ENCODE results near the gene PLPP3.

The PLPP3 gene

DNA sequence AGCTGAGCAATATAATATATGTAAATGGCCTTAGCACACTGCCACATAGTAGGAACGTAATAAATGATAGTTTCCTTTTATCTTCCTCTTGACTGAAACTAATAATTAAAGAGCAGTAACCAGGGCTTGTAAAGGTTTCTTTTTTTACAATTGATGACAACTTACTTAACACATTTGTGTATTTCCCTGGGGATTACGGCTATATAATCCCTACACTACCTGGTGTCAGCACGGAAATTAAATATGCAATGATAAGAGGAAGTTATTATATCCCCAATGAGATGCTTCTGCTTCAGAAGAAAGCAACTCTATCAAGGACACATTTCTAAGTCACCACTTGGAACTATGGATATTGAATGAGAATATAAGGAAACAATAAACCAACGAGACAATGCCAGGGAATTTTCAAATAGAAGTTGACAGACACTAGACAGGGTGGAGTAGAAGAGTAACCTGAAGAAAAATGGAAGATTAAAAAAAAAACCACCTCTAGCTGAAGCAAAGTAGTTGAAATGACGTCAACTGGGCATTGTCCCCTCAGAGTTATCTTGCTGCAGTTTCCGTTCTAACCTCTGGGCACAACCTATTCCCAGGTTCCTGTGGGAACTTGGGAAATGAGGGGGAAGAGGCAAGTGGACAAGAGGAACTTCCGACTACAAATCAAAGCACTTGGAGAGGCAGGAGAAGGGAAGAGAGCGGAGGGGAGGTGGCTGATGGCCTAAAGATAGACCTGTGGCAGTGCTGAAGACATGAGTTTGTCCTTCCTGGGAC is 66.5 kb downstream of the PLPP3 start (continued):
- TF ChIP-seq, protein P1, sequence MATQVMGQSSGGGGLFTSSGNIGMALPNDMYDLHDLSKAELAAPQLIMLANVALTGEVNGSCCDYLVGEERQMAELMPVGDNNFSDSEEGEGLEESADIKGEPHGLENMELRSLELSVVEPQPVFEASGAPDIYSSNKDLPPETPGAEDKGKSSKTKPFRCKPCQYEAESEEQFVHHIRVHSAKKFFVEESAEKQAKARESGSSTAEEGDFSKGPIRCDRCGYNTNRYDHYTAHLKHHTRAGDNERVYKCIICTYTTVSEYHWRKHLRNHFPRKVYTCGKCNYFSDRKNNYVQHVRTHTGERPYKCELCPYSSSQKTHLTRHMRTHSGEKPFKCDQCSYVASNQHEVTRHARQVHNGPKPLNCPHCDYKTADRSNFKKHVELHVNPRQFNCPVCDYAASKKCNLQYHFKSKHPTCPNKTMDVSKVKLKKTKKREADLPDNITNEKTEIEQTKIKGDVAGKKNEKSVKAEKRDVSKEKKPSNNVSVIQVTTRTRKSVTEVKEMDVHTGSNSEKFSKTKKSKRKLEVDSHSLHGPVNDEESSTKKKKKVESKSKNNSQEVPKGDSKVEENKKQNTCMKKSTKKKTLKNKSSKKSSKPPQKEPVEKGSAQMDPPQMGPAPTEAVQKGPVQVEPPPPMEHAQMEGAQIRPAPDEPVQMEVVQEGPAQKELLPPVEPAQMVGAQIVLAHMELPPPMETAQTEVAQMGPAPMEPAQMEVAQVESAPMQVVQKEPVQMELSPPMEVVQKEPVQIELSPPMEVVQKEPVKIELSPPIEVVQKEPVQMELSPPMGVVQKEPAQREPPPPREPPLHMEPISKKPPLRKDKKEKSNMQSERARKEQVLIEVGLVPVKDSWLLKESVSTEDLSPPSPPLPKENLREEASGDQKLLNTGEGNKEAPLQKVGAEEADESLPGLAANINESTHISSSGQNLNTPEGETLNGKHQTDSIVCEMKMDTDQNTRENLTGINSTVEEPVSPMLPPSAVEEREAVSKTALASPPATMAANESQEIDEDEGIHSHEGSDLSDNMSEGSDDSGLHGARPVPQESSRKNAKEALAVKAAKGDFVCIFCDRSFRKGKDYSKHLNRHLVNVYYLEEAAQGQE (tag by site-specific recombination; IDR thresholded peaks at IDR 0.05), result no peak

DNA sequence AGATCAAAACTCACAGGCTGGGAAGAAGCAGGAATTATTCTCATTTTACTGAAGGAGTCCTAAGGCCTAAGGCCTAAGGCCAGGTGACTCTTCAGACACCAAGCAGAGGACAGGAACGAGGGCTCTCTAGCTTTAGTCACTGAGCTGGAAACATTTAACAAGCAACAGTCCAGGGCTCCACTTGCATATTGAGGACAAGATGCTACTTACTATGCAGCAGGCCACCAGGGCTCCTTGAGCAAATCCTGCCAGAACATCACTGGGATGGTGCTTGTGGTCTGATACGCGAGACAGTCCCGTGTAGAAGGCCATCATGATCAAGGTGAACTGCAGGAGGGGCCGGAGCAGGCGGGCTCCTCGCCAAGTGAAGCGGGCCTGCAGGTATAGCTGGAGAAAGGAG is 67.6 kb downstream of the PLPP3 start:
- no peak overlapping the region for H3K4me3 ChIP-seq (ENCODE audit: low read depth, low read length)
- peaks cover 0 to 47% of the 10 kb centered on the region in 2 experiments; a peak in 1 of 3 replicates for H3K36me3 ChIP-seq (ENCODE audit: control insufficient read depth in 2 of 2, insufficient read depth in 1 of 2, low read length in 2 of 2)
- no peaks in the 10 kb centered on the region for H3K9me3 ChIP-seq (ENCODE audit: control insufficient read depth, insufficient read depth, low read depth, low read length)
- ChIA-PET CTCF (no interaction called here), POLR2A (no interaction called here)
- TF ChIP-seq, protein P2, sequence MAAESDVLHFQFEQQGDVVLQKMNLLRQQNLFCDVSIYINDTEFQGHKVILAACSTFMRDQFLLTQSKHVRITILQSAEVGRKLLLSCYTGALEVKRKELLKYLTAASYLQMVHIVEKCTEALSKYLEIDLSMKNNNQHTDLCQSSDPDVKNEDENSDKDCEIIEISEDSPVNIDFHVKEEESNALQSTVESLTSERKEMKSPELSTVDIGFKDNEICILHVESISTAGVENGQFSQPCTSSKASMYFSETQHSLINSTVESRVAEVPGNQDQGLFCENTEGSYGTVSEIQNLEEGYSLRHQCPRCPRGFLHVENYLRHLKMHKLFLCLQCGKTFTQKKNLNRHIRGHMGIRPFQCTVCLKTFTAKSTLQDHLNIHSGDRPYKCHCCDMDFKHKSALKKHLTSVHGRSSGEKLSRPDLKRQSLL (tag by site-specific recombination; IDR thresholded peaks at IDR 0.05), result no peak
- TF ChIP-seq ZNF473 (tag by site-specific recombination; IDR thresholded peaks at IDR 0.05) (no peak), ZNF366 (tag by site-specific recombination; conservative IDR thresholded peaks at IDR 0.05) (no peak), ZNF530 (tag by site-specific recombination; IDR thresholded peaks at IDR 0.05; ENCODE audit: low read depth) (no peak), ZBTB1 (tag by site-specific recombination; IDR thresholded peaks at IDR 0.05) (no peak), SP2 (tag by site-specific recombination; IDR thresholded peaks at IDR 0.05) (no peak)
- no peaks in the 10 kb centered on the region for H3K4me1 ChIP-seq (ENCODE audit: control insufficient read depth, insufficient read depth, low read length)
- H3K27ac ChIP-seq (ENCODE audit: extremely low read depth, low read depth, low read length), result no peak overlapping the region

DNA sequence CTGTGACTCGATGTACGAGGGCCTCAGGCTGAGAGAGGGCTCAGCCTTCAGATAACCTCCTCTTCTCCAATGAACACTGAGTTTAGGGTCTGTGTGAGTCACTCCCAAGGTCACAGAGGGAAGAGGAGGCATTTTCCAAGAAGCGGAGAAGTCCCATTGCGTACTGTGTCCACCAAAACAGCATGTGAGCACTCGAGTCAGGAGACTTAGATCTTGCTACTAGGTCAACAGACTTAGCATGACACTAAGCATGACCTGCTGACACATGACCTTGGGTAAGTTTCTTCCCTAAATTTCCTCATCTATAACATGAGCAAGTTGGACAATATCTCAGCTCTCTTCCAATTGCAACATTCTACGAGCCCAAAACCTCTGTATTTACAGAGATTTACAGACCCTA is 68.0 kb downstream of the PLPP3 start:
- Histone ChIP-seq H3K9me3 (ENCODE audit: control insufficient read depth, insufficient read depth, low read depth, low read length) (no peaks in the 10 kb centered on the region), H3K4me3 (ENCODE audit: low read depth, low read length) (no peak overlapping the region), H3K4me1 (ENCODE audit: control insufficient read depth, insufficient read depth, low read length) (no peaks in the 10 kb centered on the region), H3K36me3 (ENCODE audit: control insufficient read depth in 2 of 2, insufficient read depth in 1 of 2, low read length in 2 of 2) (peaks cover 0 to 51% of the 10 kb centered on the region in 2 experiments; a peak in 1 of 3 replicates), H3K27ac (ENCODE audit: extremely low read depth, low read depth, low read length) (no peak overlapping the region)
- CTCF ChIA-PET, result no interaction called here
- POLR2A ChIA-PET, result no interaction called here
- TF ChIP-seq MYNN (tag by site-specific recombination; IDR thresholded peaks at IDR 0.05; ENCODE audit: borderline replicate concordance) (no peak), IKZF3 (tag by site-specific recombination; IDR thresholded peaks at IDR 0.05) (no peak), ZNF664 (tag by site-specific recombination; IDR thresholded peaks at IDR 0.05) (no peak), GLI4 (tag by site-specific recombination; IDR thresholded peaks at IDR 0.05) (no peak), SALL2 (tag by site-specific recombination; IDR thresholded peaks at IDR 0.05; ENCODE audit: borderline replicate concordance) (no peak), ZNF146 (tag by site-specific recombination; IDR thresholded peaks at IDR 0.05) (no peak), ZBTB1 (tag by site-specific recombination; IDR thresholded peaks at IDR 0.05) (no peak), ZNF621 (tag by site-specific recombination; IDR thresholded peaks at IDR 0.05) (no peak), ZNF121 (tag by site-specific recombination; IDR thresholded peaks at IDR 0.05) (no peak)
- TF ChIP-seq, protein P3, sequence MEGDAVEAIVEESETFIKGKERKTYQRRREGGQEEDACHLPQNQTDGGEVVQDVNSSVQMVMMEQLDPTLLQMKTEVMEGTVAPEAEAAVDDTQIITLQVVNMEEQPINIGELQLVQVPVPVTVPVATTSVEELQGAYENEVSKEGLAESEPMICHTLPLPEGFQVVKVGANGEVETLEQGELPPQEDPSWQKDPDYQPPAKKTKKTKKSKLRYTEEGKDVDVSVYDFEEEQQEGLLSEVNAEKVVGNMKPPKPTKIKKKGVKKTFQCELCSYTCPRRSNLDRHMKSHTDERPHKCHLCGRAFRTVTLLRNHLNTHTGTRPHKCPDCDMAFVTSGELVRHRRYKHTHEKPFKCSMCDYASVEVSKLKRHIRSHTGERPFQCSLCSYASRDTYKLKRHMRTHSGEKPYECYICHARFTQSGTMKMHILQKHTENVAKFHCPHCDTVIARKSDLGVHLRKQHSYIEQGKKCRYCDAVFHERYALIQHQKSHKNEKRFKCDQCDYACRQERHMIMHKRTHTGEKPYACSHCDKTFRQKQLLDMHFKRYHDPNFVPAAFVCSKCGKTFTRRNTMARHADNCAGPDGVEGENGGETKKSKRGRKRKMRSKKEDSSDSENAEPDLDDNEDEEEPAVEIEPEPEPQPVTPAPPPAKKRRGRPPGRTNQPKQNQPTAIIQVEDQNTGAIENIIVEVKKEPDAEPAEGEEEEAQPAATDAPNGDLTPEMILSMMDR (tag by site-specific recombination; IDR thresholded peaks at IDR 0.05), result no peak
- TF ChIP-seq, protein P4, sequence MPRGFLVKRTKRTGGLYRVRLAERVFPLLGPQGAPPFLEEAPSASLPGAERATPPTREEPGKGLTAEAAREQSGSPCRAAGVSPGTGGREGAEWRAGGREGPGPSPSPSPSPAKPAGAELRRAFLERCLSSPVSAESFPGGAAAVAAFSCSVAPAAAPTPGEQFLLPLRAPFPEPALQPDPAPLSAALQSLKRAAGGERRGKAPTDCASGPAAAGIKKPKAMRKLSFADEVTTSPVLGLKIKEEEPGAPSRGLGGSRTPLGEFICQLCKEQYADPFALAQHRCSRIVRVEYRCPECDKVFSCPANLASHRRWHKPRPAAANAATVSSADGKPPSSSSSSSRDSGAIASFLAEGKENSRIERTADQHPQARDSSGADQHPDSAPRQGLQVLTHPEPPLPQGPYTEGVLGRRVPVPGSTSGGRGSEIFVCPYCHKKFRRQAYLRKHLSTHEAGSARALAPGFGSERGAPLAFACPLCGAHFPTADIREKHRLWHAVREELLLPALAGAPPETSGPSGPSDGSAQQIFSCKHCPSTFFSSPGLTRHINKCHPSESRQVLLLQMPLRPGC (tag by site-specific recombination; IDR thresholded peaks at IDR 0.05), result no peak
- TF ChIP-seq, protein P5, sequence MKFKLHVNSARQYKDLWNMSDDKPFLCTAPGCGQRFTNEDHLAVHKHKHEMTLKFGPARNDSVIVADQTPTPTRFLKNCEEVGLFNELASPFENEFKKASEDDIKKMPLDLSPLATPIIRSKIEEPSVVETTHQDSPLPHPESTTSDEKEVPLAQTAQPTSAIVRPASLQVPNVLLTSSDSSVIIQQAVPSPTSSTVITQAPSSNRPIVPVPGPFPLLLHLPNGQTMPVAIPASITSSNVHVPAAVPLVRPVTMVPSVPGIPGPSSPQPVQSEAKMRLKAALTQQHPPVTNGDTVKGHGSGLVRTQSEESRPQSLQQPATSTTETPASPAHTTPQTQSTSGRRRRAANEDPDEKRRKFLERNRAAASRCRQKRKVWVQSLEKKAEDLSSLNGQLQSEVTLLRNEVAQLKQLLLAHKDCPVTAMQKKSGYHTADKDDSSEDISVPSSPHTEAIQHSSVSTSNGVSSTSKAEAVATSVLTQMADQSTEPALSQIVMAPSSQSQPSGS (tag by site-specific recombination; IDR thresholded peaks at IDR 0.05; ENCODE audit: low read depth), result no peak
- TF ChIP-seq, protein P6, sequence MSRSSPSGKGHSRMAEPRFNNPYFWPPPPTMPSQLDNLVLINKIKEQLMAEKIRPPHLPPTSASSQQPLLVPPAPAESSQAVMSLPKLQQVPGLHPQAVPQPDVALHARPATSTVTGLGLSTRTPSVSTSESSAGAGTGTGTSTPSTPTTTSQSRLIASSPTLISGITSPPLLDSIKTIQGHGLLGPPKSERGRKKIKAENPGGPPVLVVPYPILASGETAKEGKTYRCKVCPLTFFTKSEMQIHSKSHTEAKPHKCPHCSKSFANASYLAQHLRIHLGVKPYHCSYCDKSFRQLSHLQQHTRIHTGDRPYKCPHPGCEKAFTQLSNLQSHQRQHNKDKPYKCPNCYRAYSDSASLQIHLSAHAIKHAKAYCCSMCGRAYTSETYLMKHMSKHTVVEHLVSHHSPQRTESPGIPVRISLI (tag by site-specific recombination; IDR thresholded peaks at IDR 0.05), result no peak
- TF ChIP-seq, protein P7, sequence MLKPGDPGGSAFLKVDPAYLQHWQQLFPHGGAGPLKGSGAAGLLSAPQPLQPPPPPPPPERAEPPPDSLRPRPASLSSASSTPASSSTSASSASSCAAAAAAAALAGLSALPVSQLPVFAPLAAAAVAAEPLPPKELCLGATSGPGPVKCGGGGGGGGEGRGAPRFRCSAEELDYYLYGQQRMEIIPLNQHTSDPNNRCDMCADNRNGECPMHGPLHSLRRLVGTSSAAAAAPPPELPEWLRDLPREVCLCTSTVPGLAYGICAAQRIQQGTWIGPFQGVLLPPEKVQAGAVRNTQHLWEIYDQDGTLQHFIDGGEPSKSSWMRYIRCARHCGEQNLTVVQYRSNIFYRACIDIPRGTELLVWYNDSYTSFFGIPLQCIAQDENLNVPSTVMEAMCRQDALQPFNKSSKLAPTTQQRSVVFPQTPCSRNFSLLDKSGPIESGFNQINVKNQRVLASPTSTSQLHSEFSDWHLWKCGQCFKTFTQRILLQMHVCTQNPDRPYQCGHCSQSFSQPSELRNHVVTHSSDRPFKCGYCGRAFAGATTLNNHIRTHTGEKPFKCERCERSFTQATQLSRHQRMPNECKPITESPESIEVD (tag by site-specific recombination; IDR thresholded peaks at IDR 0.05), result no peak

Data from HEK293 (cell line).